Skeletal muscle satellite cell (primary cell): ENCODE data around the gene FAM131A.
A peak's percentile ranks its signal among the peaks of the same experiment; 100 is the strongest.
"Not testable (repeated sequence)": the region's sequence is repeated elsewhere in the genome, so short reads cannot be mapped to it uniquely, and the experiment has no call there.

Experiments used
- H3K27me3 ChIP-seq: 2 replicates; pipeline ENCODE4 v1.7.0; 2013; ENCODE audit warnings: low read length; ENCODE audit not compliant: control insufficient read depth, insufficient read depth
- H3K36me3 ChIP-seq: 2 replicates; pipeline ENCODE4 v1.7.0; 2013; ENCODE audit warnings: mild to moderate bottlenecking, control low read depth, low read length; ENCODE audit not compliant: insufficient read depth
- H3K4me1 ChIP-seq: 2 replicates; pipeline ENCODE4 v1.7.0; 2013; ENCODE audit warnings: low read length; ENCODE audit not compliant: control insufficient read depth, insufficient read depth
- H3K4me2 ChIP-seq: 2 replicates; pipeline ENCODE4 v1.7.0; 2013; ENCODE audit warnings: mild to moderate bottlenecking, low read length
- H3K4me3 ChIP-seq: 2 replicates; pipeline ENCODE4 v1.7.0; 2013; ENCODE audit warnings: low read length
- H3K9ac ChIP-seq: 2 replicates; pipeline ENCODE4 v1.7.0; 2013; ENCODE audit warnings: mild to moderate bottlenecking, low read depth, low read length, moderate library complexity
- H3K9me3 ChIP-seq: replicated peaks from 2 replicates; pipeline ENCODE4 v1.7.0; 2013; ENCODE audit warnings: mild to moderate bottlenecking, control low read depth, low read length

The FAM131A gene

DNA sequence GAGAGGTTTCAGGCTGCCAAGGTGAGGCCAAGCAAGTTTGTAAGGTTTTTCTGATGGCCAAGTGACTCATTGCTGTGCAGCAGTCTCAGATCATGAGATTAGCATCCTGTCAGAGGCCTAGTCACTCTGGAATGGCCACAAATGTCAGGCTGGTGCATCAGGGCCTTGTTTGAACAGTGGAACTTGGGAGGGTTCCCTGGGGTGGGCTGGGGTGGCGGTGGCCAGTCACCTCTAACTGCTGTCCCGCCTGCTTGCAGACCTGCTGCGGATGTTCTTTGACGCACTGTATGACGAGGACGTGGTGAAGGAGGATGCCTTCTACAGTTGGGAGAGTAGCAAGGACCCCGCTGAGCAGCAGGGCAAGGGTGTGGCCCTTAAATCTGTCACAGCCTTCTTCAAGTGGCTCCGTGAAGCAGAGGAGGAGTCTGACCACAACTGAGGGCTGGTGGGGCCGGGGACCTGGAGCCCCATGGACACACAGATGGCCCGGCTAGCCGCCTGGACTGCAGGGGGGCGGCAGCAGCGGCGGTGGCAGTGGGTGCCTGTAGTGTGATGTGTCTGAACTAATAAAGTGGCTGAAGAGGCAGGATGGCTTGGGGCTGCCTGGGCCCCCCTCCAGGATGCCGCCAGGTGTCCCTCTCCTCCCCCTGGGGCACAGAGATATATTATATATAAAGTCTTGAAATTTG, 2.8 kb upstream of the FAM131A start:
- no peaks in the 10 kb centered on the region for H3K27me3 ChIP-seq
- H3K9me3 ChIP-seq, result no peaks in the 10 kb centered on the region
- no peak overlapping the region for H3K4me3 ChIP-seq
- peaks cover 55% of the 10 kb centered on the region for H3K36me3 ChIP-seq
- peak overlapping the region; percentile 26 for H3K9ac ChIP-seq
- no peak overlapping the region for H3K4me2 ChIP-seq
- H3K4me1 ChIP-seq, result peaks cover 76% of the 10 kb centered on the region

DNA sequence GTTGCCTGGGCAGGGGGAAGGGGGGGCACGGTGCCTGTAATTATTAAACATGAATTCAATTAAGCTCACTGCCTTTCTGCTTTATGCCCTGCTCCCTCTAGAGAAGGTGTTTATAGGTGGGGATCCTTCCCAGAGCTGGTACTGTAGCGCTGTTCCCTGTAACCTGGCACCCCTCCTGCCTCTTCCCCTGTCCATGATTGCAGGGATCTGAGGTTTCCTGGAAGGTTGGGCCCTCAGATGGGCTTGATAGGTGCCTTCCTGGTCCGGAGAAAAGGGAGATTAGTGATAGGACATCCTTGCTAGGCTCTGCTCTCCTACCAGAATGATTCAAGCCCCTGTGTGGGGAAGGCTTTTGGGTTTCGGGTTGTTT, 2.1 kb upstream of the FAM131A start:
- Histone ChIP-seq H3K36me3 (peaks cover 50% of the 10 kb centered on the region), H3K4me2 (peak overlapping the region; percentile 95), H3K27me3 (no peaks in the 10 kb centered on the region), H3K4me3 (peak overlapping the region; percentile 73), H3K9ac (peak overlapping the region; percentile 75), H3K4me1 (peaks cover 77% of the 10 kb centered on the region), H3K9me3 (no peaks in the 10 kb centered on the region)

GRCh38 chr3:184335661-184336546, 1.5 kb upstream of the FAM131A start:
- no peaks in the 10 kb centered on the region for H3K9me3 ChIP-seq
- H3K36me3 ChIP-seq, result peaks cover 46% of the 10 kb centered on the region
- H3K27me3 ChIP-seq, result no peaks in the 10 kb centered on the region
- peak overlapping the region; percentile 73 for H3K4me3 ChIP-seq
- H3K4me2 ChIP-seq, result peak overlapping the region; percentile 95
- peak overlapping the region; percentile 75 for H3K9ac ChIP-seq
- H3K4me1 ChIP-seq, result peaks cover 84% of the 10 kb centered on the region

DNA sequence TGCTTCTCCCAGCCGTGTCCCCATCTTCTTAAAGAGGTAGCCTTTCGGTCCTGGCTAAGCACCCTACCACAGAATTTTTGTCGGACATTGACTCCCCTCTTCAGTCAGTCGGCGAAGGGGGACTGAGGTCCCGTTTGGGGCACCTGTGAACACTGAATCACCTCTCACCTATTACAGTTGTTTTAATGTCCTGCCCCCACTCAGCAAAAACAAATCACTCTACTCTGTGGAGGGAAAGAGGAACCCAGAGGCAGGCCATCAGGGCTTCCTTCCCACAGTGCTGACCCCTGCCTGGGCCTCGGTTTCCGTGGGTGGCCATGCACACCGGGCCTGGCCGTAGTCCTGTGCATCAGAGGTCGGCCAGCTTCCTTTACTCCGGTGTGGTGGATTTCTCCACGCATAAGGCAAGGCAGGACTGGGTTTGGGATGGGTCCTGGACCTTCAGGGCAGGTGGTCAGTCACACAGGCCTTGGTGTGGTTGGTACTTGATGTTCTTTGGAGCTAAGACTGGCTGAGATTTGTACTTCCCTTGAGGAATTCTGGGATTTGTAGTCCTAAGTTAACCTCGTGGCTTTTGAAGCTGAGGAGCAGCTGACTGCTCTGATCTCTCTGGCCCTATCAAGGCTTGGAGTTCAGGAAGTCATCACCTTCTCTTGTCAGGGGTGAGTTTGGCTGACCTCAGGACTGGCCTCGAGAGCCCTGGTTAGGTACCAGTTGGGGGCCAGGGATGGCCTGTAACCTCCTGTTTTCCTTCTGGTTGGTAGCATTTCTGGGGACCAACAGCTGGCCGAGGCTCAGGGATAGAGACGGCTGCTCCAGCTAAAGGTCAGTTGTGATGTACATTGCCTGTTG, 627 bp upstream of the FAM131A start:
- H3K9ac ChIP-seq, result peak overlapping the region; percentile 75
- peak overlapping the region; percentile 73 for H3K4me3 ChIP-seq
- H3K4me2 ChIP-seq, result peak overlapping the region; percentile 95
- H3K36me3 ChIP-seq, result peaks cover 37% of the 10 kb centered on the region
- no peaks in the 10 kb centered on the region for H3K9me3 ChIP-seq
- H3K27me3 ChIP-seq, result no peaks in the 10 kb centered on the region
- H3K4me1 ChIP-seq, result peaks cover 79% of the 10 kb centered on the region

- H3K9ac ChIP-seq, result no peak overlapping the region
- no peaks in the 10 kb centered on the region for H3K27me3 ChIP-seq
- H3K4me3 ChIP-seq, result no peak overlapping the region
- H3K4me1 ChIP-seq, result peaks cover 67% of the 10 kb centered on the region
- H3K4me2 ChIP-seq, result peak overlapping the region; percentile 95
- H3K9me3 ChIP-seq, result no peaks in the 10 kb centered on the region
- peaks cover 31% of the 10 kb centered on the region for H3K36me3 ChIP-seq
Observed at GRCh38 chr3:184337981-184338380, 581 bp downstream of the FAM131A start.

DNA sequence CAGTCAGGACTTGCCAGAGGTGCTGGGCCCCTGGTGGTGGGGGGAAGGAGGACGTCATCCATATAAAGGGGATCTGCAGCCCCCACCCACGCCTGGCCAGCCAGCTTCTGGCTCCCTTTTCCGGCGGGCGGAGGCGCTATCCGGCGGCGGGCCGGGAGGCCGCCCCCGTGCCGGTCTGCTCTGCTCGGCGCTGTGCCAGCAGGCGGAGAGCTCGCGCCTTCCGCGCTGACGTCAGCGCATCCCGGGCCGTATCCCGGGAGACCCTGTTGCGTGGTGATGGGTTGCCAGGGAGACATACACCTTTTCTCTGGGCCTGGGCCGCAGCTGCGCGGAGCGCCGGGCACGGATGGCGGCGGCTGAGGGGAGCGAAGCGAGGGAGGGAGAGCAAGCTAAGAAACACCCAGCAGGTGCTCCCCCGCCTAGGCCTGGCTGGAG, 1.1 kb downstream of the FAM131A start:
- H3K9me3 ChIP-seq, result no peaks in the 10 kb centered on the region
- peak overlapping the region; percentile 40 for H3K4me3 ChIP-seq
- no peaks in the 10 kb centered on the region for H3K27me3 ChIP-seq
- peaks cover 27% of the 10 kb centered on the region for H3K36me3 ChIP-seq
- peak overlapping the region; percentile 95 for H3K4me2 ChIP-seq
- H3K9ac ChIP-seq, result no peak overlapping the region
- peaks cover 61% of the 10 kb centered on the region for H3K4me1 ChIP-seq

- Histone ChIP-seq H3K27me3 (no peaks in the 10 kb centered on the region), H3K4me2 (peak overlapping the region; percentile 95), H3K9ac (no peak overlapping the region), H3K4me1 (peaks cover 56% of the 10 kb centered on the region), H3K9me3 (no peaks in the 10 kb centered on the region), H3K4me3 (no peak overlapping the region), H3K36me3 (peaks cover 25% of the 10 kb centered on the region)
Observed at GRCh38 chr3:184339001-184339400, 1.6 kb downstream of the FAM131A start.

DNA sequence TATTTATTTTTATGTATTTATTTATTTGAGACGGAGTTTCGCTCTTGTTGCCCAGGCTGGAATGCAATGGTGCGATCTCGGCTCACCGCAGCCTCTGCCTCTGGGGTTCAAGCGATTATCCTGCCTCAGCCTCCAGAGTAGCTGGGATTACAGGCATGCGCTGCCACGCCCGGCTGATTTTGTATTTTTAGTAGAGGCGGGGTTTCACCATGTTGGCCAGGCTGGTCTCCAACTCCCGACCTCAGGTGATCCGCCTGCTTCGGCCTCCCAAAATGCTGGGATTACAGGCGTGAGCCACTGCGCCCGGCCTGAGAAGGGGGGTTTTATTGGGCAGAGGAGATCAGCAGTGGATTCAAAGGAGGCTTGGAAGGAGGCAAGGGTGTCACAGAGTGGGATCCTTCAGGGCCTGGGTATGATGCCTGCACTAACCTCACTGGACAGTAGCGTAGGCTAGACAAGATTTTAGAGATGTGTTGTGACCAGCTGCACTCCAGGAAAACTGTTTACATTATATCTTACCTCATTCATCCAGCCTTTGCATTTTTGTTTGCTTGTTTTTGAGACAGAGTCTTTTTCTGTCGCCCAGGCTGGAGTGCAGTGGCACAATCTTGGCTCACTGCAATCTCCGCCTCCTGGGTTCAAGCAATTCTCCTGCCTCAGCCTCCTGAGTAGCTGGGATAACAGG, 2.2 kb downstream of the FAM131A start:
- peaks cover 51% of the 10 kb centered on the region for H3K4me1 ChIP-seq
- not testable (repeated sequence) for H3K9me3 ChIP-seq, H3K9ac ChIP-seq, H3K4me3 ChIP-seq, H3K4me2 ChIP-seq, H3K27me3 ChIP-seq
- peaks cover 22% of the 10 kb centered on the region for H3K36me3 ChIP-seq

GRCh38 chr3:184341925-184342324, 4.5 kb downstream of the FAM131A start:
- Histone ChIP-seq H3K4me2 (no peak overlapping the region), H3K9ac (no peak overlapping the region), H3K9me3 (no peaks in the 10 kb centered on the region), H3K27me3 (no peaks in the 10 kb centered on the region), H3K4me1 (peaks cover 41% of the 10 kb centered on the region), H3K4me3 (no peak overlapping the region), H3K36me3 (peaks cover 17% of the 10 kb centered on the region)

DNA sequence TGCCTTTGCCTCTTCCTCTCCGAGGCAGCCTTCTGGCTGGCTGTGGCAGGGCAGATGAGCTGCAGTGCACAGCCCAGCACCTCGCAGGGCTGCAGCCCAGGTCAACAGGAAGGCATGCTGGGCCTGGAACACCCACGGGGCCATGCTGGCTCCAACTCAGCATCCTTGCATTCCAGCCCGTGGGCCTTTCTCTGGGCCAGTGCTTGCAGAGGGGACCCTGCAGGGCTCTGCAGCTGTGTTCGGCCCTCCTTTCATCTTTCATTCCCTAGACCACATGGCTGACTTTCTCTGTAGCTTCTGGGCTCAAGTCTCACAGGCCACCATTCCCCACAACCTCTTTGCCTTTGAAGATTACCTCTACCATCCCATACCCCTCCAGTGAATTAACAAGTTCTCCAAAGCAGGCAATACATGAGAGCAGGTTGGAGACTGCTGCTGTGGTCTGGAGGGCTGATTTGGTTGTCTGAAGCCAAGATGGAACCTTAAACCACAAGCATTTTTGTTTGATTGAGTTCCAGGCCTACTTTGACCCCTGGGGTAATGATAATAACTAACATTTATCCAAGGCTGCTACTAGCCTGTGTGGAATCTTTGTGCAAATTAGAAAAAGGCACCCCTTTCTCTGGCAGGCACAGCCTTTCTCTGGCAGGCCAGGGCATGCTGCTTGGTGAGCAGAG, 5.9 kb downstream of the FAM131A start:
- Histone ChIP-seq H3K36me3 (peaks cover 17% of the 10 kb centered on the region), H3K9ac (no peak overlapping the region), H3K27me3 (no peaks in the 10 kb centered on the region), H3K9me3 (no peaks in the 10 kb centered on the region), H3K4me2 (no peak overlapping the region), H3K4me3 (no peak overlapping the region), H3K4me1 (peaks cover 27% of the 10 kb centered on the region)
